ENCODE results near the gene DNAH5. TPM values are rescaled to one million over a fixed set of nuclear protein-coding genes. Genes with fewer than 3 reads are reported as not detected.

The DNAH5 gene
- total RNA-seq, 6 donors from 2014 or later = 5.0 to 47.3 (median 10.7) TPM

DNA sequence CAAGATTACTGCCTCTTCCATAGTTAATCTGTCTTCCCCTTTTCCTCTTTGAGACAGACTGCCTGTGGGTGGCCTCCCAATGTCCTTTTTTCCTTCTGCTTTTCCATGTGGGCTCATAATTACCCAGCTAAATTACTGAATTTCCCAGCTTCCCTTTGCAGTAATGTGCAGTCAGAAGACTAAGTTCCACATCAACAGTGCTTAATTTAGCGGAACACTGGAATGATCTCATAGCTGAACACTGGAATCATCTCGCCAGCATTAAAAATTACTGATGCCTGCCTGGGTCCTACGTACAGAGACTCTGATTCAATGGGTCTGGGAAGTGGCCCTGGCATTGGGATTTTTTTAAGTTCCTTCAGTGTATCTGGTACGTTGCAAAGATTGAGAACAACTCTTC lies 84.3 kb downstream of the DNAH5 start:
- H3K9me3 ChIP-seq = peaks cover 0 to 7% (median 0%) of the 10 kb centered on the region in 4 donors
- no peaks in the 10 kb centered on the region for H3K4me1 ChIP-seq
- no peak for ATAC-seq (ENCODE audit: low FRiP score in 2 of 2)
- H3K27ac ChIP-seq = no peak overlapping the region
- TF ChIP-seq, protein P1, sequence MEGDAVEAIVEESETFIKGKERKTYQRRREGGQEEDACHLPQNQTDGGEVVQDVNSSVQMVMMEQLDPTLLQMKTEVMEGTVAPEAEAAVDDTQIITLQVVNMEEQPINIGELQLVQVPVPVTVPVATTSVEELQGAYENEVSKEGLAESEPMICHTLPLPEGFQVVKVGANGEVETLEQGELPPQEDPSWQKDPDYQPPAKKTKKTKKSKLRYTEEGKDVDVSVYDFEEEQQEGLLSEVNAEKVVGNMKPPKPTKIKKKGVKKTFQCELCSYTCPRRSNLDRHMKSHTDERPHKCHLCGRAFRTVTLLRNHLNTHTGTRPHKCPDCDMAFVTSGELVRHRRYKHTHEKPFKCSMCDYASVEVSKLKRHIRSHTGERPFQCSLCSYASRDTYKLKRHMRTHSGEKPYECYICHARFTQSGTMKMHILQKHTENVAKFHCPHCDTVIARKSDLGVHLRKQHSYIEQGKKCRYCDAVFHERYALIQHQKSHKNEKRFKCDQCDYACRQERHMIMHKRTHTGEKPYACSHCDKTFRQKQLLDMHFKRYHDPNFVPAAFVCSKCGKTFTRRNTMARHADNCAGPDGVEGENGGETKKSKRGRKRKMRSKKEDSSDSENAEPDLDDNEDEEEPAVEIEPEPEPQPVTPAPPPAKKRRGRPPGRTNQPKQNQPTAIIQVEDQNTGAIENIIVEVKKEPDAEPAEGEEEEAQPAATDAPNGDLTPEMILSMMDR (IDR thresholded peaks at IDR 0.05) = no peak
- TF ChIP-seq EP300 (IDR thresholded peaks at IDR 0.05) = no peak
- no peak for TF ChIP-seq POLR2AphosphoS5 (IDR thresholded peaks at IDR 0.05)
- no peak for TF ChIP-seq POLR2A (IDR thresholded peaks at IDR 0.05)
- 81 to 87% methylated on average over 4 of the region's 4 CpGs for WGBS, 2 donors
- DNase-seq = no peak
- no peaks in the 10 kb centered on the region for H3K27me3 ChIP-seq
- H3K36me3 ChIP-seq = no peaks in the 10 kb centered on the region
- no peak overlapping the region for H3K4me3 ChIP-seq

DNA sequence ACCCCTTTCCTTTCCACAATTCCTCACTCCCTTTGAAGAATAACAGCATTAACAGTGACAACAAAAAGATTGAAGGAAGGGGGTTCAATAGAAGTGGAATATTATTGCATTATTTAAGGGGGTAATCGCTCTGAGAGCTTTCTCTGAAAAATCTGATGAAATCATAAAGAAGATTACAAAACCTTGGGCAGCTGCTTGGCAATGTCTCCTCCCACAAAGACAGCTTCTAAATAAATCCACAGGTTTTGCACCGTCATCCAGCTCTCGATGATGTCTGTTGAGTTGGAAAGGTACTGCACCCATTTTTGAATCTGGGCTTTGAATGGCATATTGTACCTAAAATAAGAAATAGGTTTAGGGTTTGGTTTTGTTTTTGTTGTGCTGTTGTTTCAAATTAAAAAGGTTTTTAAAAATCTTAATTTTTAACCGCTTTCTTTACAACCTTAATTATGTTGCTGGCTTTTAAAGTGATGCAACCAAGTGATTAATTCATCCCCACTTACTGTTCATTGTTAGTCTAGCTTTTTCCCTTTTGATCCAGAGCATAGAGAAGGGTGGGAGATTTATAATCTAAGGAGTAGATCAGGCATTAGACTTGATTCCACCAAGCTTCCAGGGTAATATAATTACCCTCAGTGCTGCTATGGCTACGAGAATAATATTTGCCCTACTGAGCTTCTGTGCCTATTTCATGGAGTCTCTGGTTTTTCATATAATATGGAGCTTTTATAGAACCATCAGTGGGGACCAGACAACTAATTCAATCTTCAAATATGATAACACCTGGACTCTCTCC lies 85.0 kb downstream of the DNAH5 start:
- DNase-seq (no peak), ATAC-seq (ENCODE audit: low FRiP score in 2 of 2) (no peak)
- Histone ChIP-seq H3K27ac (no peak overlapping the region), H3K36me3 (no peaks in the 10 kb centered on the region), H3K4me1 (no peaks in the 10 kb centered on the region), H3K4me3 (no peak overlapping the region), H3K9me3 (peaks cover 0 to 7% (median 0%) of the 10 kb centered on the region in 4 donors), H3K27me3 (no peaks in the 10 kb centered on the region)
- TF ChIP-seq POLR2AphosphoS5 (IDR thresholded peaks at IDR 0.05) (no peak), POLR2A (IDR thresholded peaks at IDR 0.05) (no peak)
- WGBS, 2 donors = 66 to 67% methylated on average over 5 of the region's 5 CpGs

DNA sequence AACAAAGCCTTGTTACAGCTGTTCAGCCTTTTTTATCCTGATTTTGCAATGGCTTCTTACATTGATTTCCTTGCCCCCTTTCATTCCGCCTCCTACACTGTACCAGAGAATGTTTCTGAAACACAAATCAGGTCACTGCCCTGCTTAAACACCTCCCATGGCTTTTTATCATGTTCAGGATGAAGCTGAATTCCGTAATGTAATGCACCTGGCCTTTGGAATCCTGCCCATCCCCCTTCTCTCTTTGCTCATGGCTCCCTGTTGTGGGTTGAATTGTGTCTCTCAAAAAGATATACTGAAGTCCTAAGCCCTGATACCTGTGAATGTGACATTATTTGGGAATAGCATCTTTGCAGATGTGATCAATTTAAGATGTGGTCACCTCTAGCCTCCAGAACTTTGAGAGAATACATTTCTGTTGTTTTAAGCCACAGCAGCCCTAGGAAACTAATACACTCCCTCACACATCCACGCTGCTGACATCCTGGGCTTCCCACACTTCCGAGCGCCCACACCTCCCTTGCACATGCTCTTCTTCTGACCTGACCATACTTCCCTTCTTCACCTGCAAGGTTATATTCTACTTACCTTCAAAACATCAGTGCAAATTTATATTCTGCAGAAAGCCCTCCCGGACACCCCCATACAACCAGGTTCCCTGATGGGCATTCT lies 101.2 kb downstream of the DNAH5 start:
- Histone ChIP-seq H3K36me3 (no peaks in the 10 kb centered on the region), H3K4me3 (no peak overlapping the region), H3K4me1 (no peaks in the 10 kb centered on the region), H3K27ac (no peak overlapping the region), H3K27me3 (no peaks in the 10 kb centered on the region), H3K9me3 (no peaks in the 10 kb centered on the region)
- TF ChIP-seq POLR2A (IDR thresholded peaks at IDR 0.05) (no peak), EP300 (IDR thresholded peaks at IDR 0.05) (no peak), POLR2AphosphoS5 (IDR thresholded peaks at IDR 0.05) (no peak)
- TF ChIP-seq, protein P1 (IDR thresholded peaks at IDR 0.05) = no peak
- DNase-seq (no peak), ATAC-seq (ENCODE audit: low FRiP score in 2 of 2) (no peak)
- 76 to 79% methylated on average over 6 of the region's 6 CpGs for WGBS, 2 donors

DNA sequence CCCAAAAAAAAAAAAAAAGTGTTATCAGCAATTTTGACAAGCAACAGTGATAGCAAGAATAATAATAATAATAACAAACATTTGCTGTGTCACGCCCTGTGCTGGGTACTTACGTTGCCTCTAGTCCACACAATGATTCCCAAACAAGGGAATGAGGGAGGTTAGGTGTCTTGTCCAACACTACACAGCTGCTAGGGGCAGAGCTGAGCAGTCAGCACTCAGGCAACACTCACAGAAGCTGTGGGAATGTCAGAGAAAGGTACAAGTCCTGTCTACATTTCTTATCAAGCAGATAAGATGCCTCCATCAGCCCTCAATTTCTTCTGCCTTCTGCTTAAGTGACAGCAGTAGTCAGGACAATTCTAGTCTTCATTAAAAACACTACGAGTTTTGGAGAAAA lies 111.0 kb downstream of the DNAH5 start:
- Histone ChIP-seq H3K27me3 (no peaks in the 10 kb centered on the region), H3K36me3 (no peaks in the 10 kb centered on the region), H3K4me1 (no peaks in the 10 kb centered on the region), H3K4me3 (no peak overlapping the region), H3K27ac (no peak overlapping the region), H3K9me3 (no peaks in the 10 kb centered on the region)
- TF ChIP-seq, protein P1 (IDR thresholded peaks at IDR 0.05) = no peak
- TF ChIP-seq POLR2AphosphoS5 (IDR thresholded peaks at IDR 0.05) = no peak
- TF ChIP-seq POLR2A (IDR thresholded peaks at IDR 0.05) = no peak
- no peak for TF ChIP-seq EP300 (IDR thresholded peaks at IDR 0.05)
- 32 to 58% methylated on average over 3 of the region's 3 CpGs for WGBS, 2 donors
- ATAC-seq (ENCODE audit: low FRiP score in 2 of 2) = no peak
- no peak for DNase-seq

DNA sequence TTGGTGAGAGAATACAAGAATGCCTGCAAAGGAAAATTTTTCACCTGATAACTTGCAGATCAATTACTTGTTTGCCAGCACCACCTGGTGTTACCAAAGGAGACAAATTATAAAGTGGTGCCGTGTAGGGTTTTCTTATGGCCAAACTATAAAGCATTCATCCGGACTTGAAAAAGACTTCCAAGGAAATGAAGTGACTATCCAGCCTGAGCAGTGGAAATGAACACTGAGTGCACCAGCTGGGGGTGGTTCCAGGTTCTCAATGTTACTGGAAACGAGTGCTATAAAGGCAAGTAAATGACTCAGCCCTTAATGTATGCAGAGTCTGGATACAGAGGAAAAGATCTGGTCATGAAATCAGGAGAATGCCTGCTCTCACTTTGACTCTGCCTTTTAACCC lies 113.1 kb downstream of the DNAH5 start:
- no peak for DNase-seq
- H3K36me3 ChIP-seq = no peaks in the 10 kb centered on the region
- H3K27me3 ChIP-seq = no peaks in the 10 kb centered on the region
- no peak for ATAC-seq (ENCODE audit: low FRiP score in 2 of 2)
- TF ChIP-seq POLR2AphosphoS5 (IDR thresholded peaks at IDR 0.05) (no peak), EP300 (IDR thresholded peaks at IDR 0.05) (no peak), POLR2A (IDR thresholded peaks at IDR 0.05) (no peak)
- TF ChIP-seq, protein P1 (IDR thresholded peaks at IDR 0.05) = no peak
- H3K27ac ChIP-seq = no peak overlapping the region
- peaks cover 0 to 8% (median 0%) of the 10 kb centered on the region in 4 donors for H3K9me3 ChIP-seq
- no peak overlapping the region for H3K4me3 ChIP-seq
- WGBS, 2 donors = 44 to 49% methylated on average over 3 of the region's 3 CpGs
- no peaks in the 10 kb centered on the region for H3K4me1 ChIP-seq
